Measurements from ENCODE around the gene KCNQ1OT1. TPM values are rescaled to one million over a fixed set of nuclear protein-coding genes. Genes with fewer than 3 reads are reported as not detected.

The KCNQ1OT1 gene
- total and polyA plus RNA-seq, 4 donors = 0.05 to 4.9 (median 0.61) TPM

DNA sequence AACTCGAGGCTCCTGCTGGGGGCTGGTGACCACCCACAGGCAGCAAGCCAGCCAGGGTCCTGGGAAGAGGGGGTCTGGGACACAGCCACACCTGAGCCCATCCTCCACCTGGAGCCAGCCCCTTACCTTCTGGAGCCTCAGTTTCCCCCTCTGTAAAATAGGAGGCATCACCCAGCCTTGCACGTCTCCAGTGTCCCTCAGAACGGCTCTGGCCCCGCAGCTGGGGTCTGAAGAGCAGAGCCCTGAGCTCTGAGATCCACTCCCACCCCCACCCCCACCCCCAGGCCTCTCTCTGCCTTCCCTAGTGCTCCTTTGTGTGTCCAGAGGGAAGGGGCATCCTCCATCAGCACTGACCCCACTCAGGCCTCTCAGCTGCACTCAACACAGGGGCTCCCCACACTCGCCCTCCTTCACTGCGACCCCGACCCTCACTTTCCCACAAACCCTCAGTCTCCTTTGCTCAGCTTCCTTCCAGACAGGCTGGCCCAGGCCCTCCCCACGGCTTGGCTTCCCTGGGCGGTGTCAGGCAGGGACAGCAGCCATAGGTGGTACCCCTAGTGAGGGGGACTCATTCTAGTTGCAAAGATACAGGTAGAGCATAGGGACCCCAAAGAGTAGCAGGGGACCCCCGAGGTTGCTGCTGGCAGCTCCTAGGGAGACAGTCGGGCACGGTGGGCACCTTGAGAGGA is 33.3 kb upstream of the KCNQ1OT1 start (continued):
- no peak for TF ChIP-seq RAD21 (IDR thresholded peaks at IDR 0.05)

GRCh38 chr11:2732261-2732939 is 32.6 kb upstream of the KCNQ1OT1 start:
- no peaks in the 10 kb centered on the region for H3K4me1 ChIP-seq (ENCODE audit: control insufficient read depth in 4 of 4, insufficient read depth in 4 of 4, low read length in 3 of 4)
- no peak for DNase-seq (ENCODE audit: low spot score)
- WGBS = 93% methylated on average over 32 of the region's 32 CpGs
- no peaks in the 10 kb centered on the region for H3K27me3 ChIP-seq (ENCODE audit: control insufficient read depth in 4 of 4, insufficient read depth in 4 of 4, low read length in 3 of 4)
- no peak overlapping the region for H3K4me3 ChIP-seq (ENCODE audit: low read depth in 1 of 3, low read length in 3 of 3)
- H3K9ac ChIP-seq (ENCODE audit: low read depth in 1 of 2, low read length in 2 of 2) = no peak overlapping the region
- H3K27ac ChIP-seq (ENCODE audit: low read depth in 1 of 2, low read length in 2 of 2) = no peak overlapping the region
- H3K9me3 ChIP-seq (ENCODE audit: control insufficient read depth in 4 of 4, low read length in 3 of 4) = no peaks in the 10 kb centered on the region
- H3K36me3 ChIP-seq (ENCODE audit: control insufficient read depth in 4 of 4, insufficient read depth in 3 of 4, low read depth in 1 of 4, low read length in 3 of 4) = no peaks in the 10 kb centered on the region
- TF ChIP-seq CTCF (IDR thresholded peaks at IDR 0.05; ENCODE audit: low read depth, low read length, missing input control) (no peak), GABPA (IDR thresholded peaks at IDR 0.05 in 1 of 2, conservative IDR thresholded peaks at IDR 0.05 in 1 of 2) (no peak), MAX (IDR thresholded peaks at IDR 0.05) (no peak), FOXA1 (IDR thresholded peaks at IDR 0.05) (no peak), JUND (IDR thresholded peaks at IDR 0.05) (no peak), YY1 (IDR thresholded peaks at IDR 0.05) (no peak), HNF4A (conservative IDR thresholded peaks at IDR 0.05) (no peak), SP1 (IDR thresholded peaks at IDR 0.05) (no peak), HNF4G (IDR thresholded peaks at IDR 0.05) (no peak), EGR1 (IDR thresholded peaks at IDR 0.05; ENCODE audit: low read depth in 2 of 2) (no peak), NR2F2 (IDR thresholded peaks at IDR 0.05) (no peak), REST (IDR thresholded peaks at IDR 0.05) (no peak), TAF1 (conservative IDR thresholded peaks at IDR 0.05) (no peak), FOXA2 (IDR thresholded peaks at IDR 0.05) (no peak), RXRA (IDR thresholded peaks at IDR 0.05) (no peak)
- TF ChIP-seq, protein P1, sequence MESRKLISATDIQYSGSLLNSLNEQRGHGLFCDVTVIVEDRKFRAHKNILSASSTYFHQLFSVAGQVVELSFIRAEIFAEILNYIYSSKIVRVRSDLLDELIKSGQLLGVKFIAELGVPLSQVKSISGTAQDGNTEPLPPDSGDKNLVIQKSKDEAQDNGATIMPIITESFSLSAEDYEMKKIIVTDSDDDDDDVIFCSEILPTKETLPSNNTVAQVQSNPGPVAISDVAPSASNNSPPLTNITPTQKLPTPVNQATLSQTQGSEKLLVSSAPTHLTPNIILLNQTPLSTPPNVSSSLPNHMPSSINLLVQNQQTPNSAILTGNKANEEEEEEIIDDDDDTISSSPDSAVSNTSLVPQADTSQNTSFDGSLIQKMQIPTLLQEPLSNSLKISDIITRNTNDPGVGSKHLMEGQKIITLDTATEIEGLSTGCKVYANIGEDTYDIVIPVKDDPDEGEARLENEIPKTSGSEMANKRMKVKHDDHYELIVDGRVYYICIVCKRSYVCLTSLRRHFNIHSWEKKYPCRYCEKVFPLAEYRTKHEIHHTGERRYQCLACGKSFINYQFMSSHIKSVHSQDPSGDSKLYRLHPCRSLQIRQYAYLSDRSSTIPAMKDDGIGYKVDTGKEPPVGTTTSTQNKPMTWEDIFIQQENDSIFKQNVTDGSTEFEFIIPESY (IDR thresholded peaks at IDR 0.05) = no peak
